ENCODE data around the gene TMEM131. TPM values are rescaled to one million over a fixed set of nuclear protein-coding genes. Genes with fewer than 3 reads are reported as not detected.

Gene TMEM131
- total RNA-seq, 1 experiment from 2014 or later = 29.6 TPM

GRCh38 chr2:97871096-97871780, 124.5 kb downstream of the TMEM131 start:
- ChIA-PET CTCF (interaction anchor here (0.7 kb wide), 1 partner anchor 308 kb away, joined by 3 read pairs; no protein-coding TSS in a partner anchor), POLR2A (ENCODE audit: unreplicated experiment) (no interaction called here)
- peaks cover 18% of the 10 kb centered on the region for H3K79me2 ChIP-seq (ENCODE audit: low read depth)
- intact Hi-C loops (cut with micrococcal nuclease; ENCODE audit: unreplicated experiment) = no loop called here
- H3K27ac ChIP-seq = peak overlapping the region; percentile 88
- peak overlapping the region; percentile 21; the same call in 1 of the 2 replicates for H3K4me3 ChIP-seq
- BruUV-seq (replicated peaks) = no TSS peak
- no peak for TF ChIP-seq CTCF (conservative IDR thresholded peaks at IDR 0.05)
- TF ChIP-seq EZH2 (IDR thresholded peaks at IDR 0.05; ENCODE audit: low read depth) = no peak
- no peaks in the 10 kb centered on the region for H3K9me2 ChIP-seq (ENCODE audit: insufficient read depth)
- peaks cover 52% of the 10 kb centered on the region for H3K4me1 ChIP-seq (replicated peaks; ENCODE audit: insufficient read depth)
- H3F3A ChIP-seq (ENCODE audit: insufficient read depth, low read depth) = peaks cover 45% of the 10 kb centered on the region
- H3K9me3 ChIP-seq (ENCODE audit: insufficient read depth, low read depth) = peaks cover 13% of the 10 kb centered on the region
- peak; percentile 34 to 95 for DNase-seq
- no peaks in the 10 kb centered on the region for H3K36me3 ChIP-seq (ENCODE audit: low read depth)
- H3K4me2 ChIP-seq = peak overlapping the region; percentile 57
- H3K27me3 ChIP-seq (ENCODE audit: insufficient read depth, low read depth) = no peaks in the 10 kb centered on the region
- no peak overlapping the region for H2AFZ ChIP-seq
- no peaks in the 10 kb centered on the region for H4K20me1 ChIP-seq (ENCODE audit: insufficient read depth)

- intact Hi-C loops (cut with micrococcal nuclease; ENCODE audit: unreplicated experiment) = no loop called here
- no peaks in the 10 kb centered on the region for H4K20me1 ChIP-seq (ENCODE audit: insufficient read depth)
- no TSS peak for BruUV-seq (replicated peaks)
- H2AFZ ChIP-seq = no peak overlapping the region
- peaks cover 14% of the 10 kb centered on the region for H3K79me2 ChIP-seq (ENCODE audit: low read depth)
- POLR2A ChIA-PET (ENCODE audit: unreplicated experiment) = no interaction called here
- peaks cover 45% of the 10 kb centered on the region for H3F3A ChIP-seq (ENCODE audit: insufficient read depth, low read depth)
- peak; percentile 65 to 96 for DNase-seq
- peak overlapping the region; percentile 57 for H3K4me2 ChIP-seq
- peak overlapping the region; percentile 21; the same call in 1 of the 2 replicates for H3K4me3 ChIP-seq
- H3K4me1 ChIP-seq (replicated peaks; ENCODE audit: insufficient read depth) = peaks cover 52% of the 10 kb centered on the region
- H3K9me2 ChIP-seq (ENCODE audit: insufficient read depth) = no peaks in the 10 kb centered on the region
- no peak for TF ChIP-seq EZH2 (IDR thresholded peaks at IDR 0.05; ENCODE audit: low read depth)
- TF ChIP-seq CTCF (conservative IDR thresholded peaks at IDR 0.05) = no peak
- H3K36me3 ChIP-seq (ENCODE audit: low read depth) = no peaks in the 10 kb centered on the region
- peak overlapping the region; percentile 88 for H3K27ac ChIP-seq
- CTCF ChIA-PET = interaction anchor here (0.7 kb wide), 1 partner anchor 309 kb away, joined by 3 read pairs; no protein-coding TSS in a partner anchor
- peaks cover 13% of the 10 kb centered on the region for H3K9me3 ChIP-seq (ENCODE audit: insufficient read depth, low read depth)
- no peaks in the 10 kb centered on the region for H3K27me3 ChIP-seq (ENCODE audit: insufficient read depth, low read depth)
These were observed 125.3 kb downstream of the TMEM131 start for GRCh38 chr2:97870396-97870843.

GRCh38 chr2:97869722-97870346, 125.9 kb downstream of the TMEM131 start:
- H4K20me1 ChIP-seq (ENCODE audit: insufficient read depth) = no peaks in the 10 kb centered on the region
- H3K27ac ChIP-seq = peak overlapping the region; percentile 88
- CTCF ChIA-PET = no interaction called here
- H3K9me3 ChIP-seq (ENCODE audit: insufficient read depth, low read depth) = peaks cover 13% of the 10 kb centered on the region
- H2AFZ ChIP-seq = no peak overlapping the region
- H3K4me2 ChIP-seq = peak overlapping the region; percentile 57
- DNase-seq = no peak
- H3K4me3 ChIP-seq = peak overlapping the region; percentile 19; the same call in 1 of the 2 replicates
- H3K4me1 ChIP-seq (replicated peaks; ENCODE audit: insufficient read depth) = peaks cover 52% of the 10 kb centered on the region
- H3K27me3 ChIP-seq (ENCODE audit: insufficient read depth, low read depth) = no peaks in the 10 kb centered on the region
- peaks cover 11% of the 10 kb centered on the region for H3K79me2 ChIP-seq (ENCODE audit: low read depth)
- intact Hi-C loops (cut with micrococcal nuclease; ENCODE audit: unreplicated experiment) = loop anchor here (1.0 to 5.0 kb wide), 2 partner anchors 82 to 124 kb away; no protein-coding TSS in a partner anchor
- BruUV-seq (replicated peaks) = TSS peak; percentile 74
- TF ChIP-seq CTCF (conservative IDR thresholded peaks at IDR 0.05) (no peak), EZH2 (IDR thresholded peaks at IDR 0.05; ENCODE audit: low read depth) (no peak)
- H3K36me3 ChIP-seq (ENCODE audit: low read depth) = no peaks in the 10 kb centered on the region
- peaks cover 45% of the 10 kb centered on the region for H3F3A ChIP-seq (ENCODE audit: insufficient read depth, low read depth)
- no peaks in the 10 kb centered on the region for H3K9me2 ChIP-seq (ENCODE audit: insufficient read depth)
- POLR2A ChIA-PET (ENCODE audit: unreplicated experiment) = interaction anchor here (0.6 kb wide), 2 partner anchors 83 to 84 kb away, joined by 5 to 9 read pairs; no protein-coding TSS in a partner anchor

Measured in PC-9 (cell line).